ENCODE measurements around the gene CACNG5. TPM values are rescaled to one million over a fixed set of nuclear protein-coding genes. Genes with fewer than 3 reads are reported as not detected.

Gene CACNG5
- polyA plus RNA-seq, 3 donors = not detected

DNA sequence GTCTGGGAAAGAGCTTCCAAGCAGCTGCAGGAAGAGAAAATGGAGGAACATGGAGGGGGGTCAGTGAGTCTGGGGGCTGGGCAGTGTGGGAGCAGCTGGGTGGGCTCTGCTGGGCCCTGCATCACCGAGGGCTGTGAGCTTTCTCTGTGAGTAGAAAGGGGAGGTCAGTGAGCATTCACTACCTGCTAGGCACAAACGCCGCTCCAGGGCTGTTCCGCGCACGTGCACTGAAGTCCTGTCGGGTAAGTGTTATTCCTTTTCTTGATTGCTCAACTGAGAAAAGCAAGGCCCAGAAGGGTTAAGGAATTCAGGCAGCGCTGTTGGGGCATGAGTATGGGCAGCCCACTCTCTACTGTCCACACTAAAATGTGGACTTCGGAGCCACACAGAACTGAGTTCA, 4.7 kb downstream of the CACNG5 start:
- Histone ChIP-seq H3K4me1 (ENCODE audit: control insufficient read depth in 1 of 2, insufficient read depth in 2 of 2, low read length in 2 of 2) (no peaks in the 10 kb centered on the region), H3K79me2 (ENCODE audit: insufficient read depth, low read length) (no peaks in the 10 kb centered on the region), H3K4me3 (replicated peaks in 1 of 3; ENCODE audit: low read depth in 2 of 3, low read length in 3 of 3) (no peak overlapping the region), H3K27ac (ENCODE audit: low read depth in 1 of 2, low read length in 2 of 2) (no peak overlapping the region), H3K4me2 (replicated peaks; ENCODE audit: extremely low read depth, low read length, poor library complexity, severe bottlenecking) (no peak overlapping the region), H3K27me3 (ENCODE audit: control insufficient read depth in 2 of 2, insufficient read depth in 2 of 2, low read length in 2 of 2) (peaks cover 5 to 20% of the 10 kb centered on the region in 2 donors), H3K36me3 (replicated peaks in 1 of 2; ENCODE audit: control insufficient read depth in 1 of 2, insufficient read depth in 2 of 2, low read length in 2 of 2) (no peaks in the 10 kb centered on the region), H2AFZ (ENCODE audit: insufficient read depth, low read depth, low read length, poor library complexity, severe bottlenecking) (no peak overlapping the region), H3K9me3 (replicated peaks in 1 of 2; ENCODE audit: control insufficient read depth in 1 of 2, insufficient read depth in 1 of 2, low read length in 2 of 2) (no peaks in the 10 kb centered on the region), H4K20me1 (ENCODE audit: insufficient read depth, low read length) (no peaks in the 10 kb centered on the region), H3K9ac (ENCODE audit: insufficient read depth, low read length, poor library complexity, severe bottlenecking) (no peak overlapping the region)
- Mint-ChIP-seq H3K27ac (no peak overlapping the region), H3K4me1 (peaks cover under 1% of the 10 kb centered on the region), H3K36me3 (no peaks in the 10 kb centered on the region), H3K4me3 (no peak overlapping the region), H3K9me3 (no peaks in the 10 kb centered on the region), H3K27me3 (ENCODE audit: low read depth in 3 of 3) (peaks cover 16 to 32% (median 29%) of the 10 kb centered on the region in 3 donors)
- TF ChIP-seq, protein P1, sequence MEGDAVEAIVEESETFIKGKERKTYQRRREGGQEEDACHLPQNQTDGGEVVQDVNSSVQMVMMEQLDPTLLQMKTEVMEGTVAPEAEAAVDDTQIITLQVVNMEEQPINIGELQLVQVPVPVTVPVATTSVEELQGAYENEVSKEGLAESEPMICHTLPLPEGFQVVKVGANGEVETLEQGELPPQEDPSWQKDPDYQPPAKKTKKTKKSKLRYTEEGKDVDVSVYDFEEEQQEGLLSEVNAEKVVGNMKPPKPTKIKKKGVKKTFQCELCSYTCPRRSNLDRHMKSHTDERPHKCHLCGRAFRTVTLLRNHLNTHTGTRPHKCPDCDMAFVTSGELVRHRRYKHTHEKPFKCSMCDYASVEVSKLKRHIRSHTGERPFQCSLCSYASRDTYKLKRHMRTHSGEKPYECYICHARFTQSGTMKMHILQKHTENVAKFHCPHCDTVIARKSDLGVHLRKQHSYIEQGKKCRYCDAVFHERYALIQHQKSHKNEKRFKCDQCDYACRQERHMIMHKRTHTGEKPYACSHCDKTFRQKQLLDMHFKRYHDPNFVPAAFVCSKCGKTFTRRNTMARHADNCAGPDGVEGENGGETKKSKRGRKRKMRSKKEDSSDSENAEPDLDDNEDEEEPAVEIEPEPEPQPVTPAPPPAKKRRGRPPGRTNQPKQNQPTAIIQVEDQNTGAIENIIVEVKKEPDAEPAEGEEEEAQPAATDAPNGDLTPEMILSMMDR (IDR thresholded peaks at IDR 0.05) = no peak
- WGBS (ENCODE audit: insufficient coverage) = 87% methylated on average over 7 of the region's 9 CpGs
- intact Hi-C loops (cut with micrococcal nuclease) = no loop called here
- no peak for DNase-seq

DNA sequence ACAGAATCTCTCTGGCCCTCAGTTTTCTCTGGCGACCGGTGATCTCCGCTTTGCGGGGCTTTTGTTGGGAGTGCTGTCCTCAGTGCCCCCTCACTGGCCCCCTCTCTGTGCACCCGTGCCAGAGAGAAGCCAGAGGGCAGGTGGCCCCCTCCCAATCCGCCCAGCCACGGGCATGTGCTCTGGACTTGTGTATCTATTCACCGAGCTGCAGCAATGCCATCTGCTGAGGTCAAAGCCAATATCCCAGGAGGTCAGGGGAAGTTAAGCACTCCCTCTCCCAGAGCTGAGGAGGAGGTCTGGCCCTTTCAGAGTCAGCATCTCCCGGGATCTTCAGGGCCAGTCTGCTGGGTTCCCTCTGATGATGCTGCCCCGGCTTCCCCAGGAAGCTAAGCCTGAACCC, 5.1 kb downstream of the CACNG5 start:
- Histone ChIP-seq H3K9ac (ENCODE audit: insufficient read depth, low read length, poor library complexity, severe bottlenecking) (no peak overlapping the region), H3K27me3 (ENCODE audit: control insufficient read depth in 2 of 2, insufficient read depth in 2 of 2, low read length in 2 of 2) (peaks cover 3 to 18% of the 10 kb centered on the region in 2 donors), H3K27ac (ENCODE audit: low read depth in 1 of 2, low read length in 2 of 2) (no peak overlapping the region), H2AFZ (ENCODE audit: insufficient read depth, low read depth, low read length, poor library complexity, severe bottlenecking) (no peak overlapping the region), H3K79me2 (ENCODE audit: insufficient read depth, low read length) (no peaks in the 10 kb centered on the region), H3K36me3 (replicated peaks in 1 of 2; ENCODE audit: control insufficient read depth in 1 of 2, insufficient read depth in 2 of 2, low read length in 2 of 2) (no peaks in the 10 kb centered on the region), H3K9me3 (replicated peaks in 1 of 2; ENCODE audit: control insufficient read depth in 1 of 2, insufficient read depth in 1 of 2, low read length in 2 of 2) (no peaks in the 10 kb centered on the region), H3K4me3 (replicated peaks in 1 of 3; ENCODE audit: low read depth in 2 of 3, low read length in 3 of 3) (no peak overlapping the region), H3K4me2 (replicated peaks; ENCODE audit: extremely low read depth, low read length, poor library complexity, severe bottlenecking) (no peak overlapping the region), H4K20me1 (ENCODE audit: insufficient read depth, low read length) (no peaks in the 10 kb centered on the region), H3K4me1 (ENCODE audit: control insufficient read depth in 1 of 2, insufficient read depth in 2 of 2, low read length in 2 of 2) (no peaks in the 10 kb centered on the region)
- TF ChIP-seq, protein P1 (IDR thresholded peaks at IDR 0.05) = no peak
- H3K4me1 Mint-ChIP-seq = no peaks in the 10 kb centered on the region
- peaks cover 14 to 30% (median 28%) of the 10 kb centered on the region in 3 donors for H3K27me3 Mint-ChIP-seq (ENCODE audit: low read depth in 3 of 3)
- H3K9me3 Mint-ChIP-seq = no peaks in the 10 kb centered on the region
- no peaks in the 10 kb centered on the region for H3K36me3 Mint-ChIP-seq
- intact Hi-C loops (cut with micrococcal nuclease) = no loop called here
- no peak overlapping the region for H3K27ac Mint-ChIP-seq
- H3K4me3 Mint-ChIP-seq = no peak overlapping the region
- 83% methylated on average over 10 of the region's 10 CpGs for WGBS (ENCODE audit: insufficient coverage)
- no peak for DNase-seq

Data from CD14-positive monocyte (primary cell).